HG03460 (cell line): ENCODE measurements around the gene VWA8.
"Not testable (repeated sequence)": the region's sequence is repeated elsewhere in the genome, so short reads cannot be mapped to it uniquely, and the experiment has no call there.

ENCODE experiments used
- ATAC-seq: cut with Tn5 transposase; IDR thresholded peaks from one replicate; pipeline ENCODE4 v1.9.1; 2021; ENCODE audit not compliant: unreplicated experiment

VWA8 gene

DNA sequence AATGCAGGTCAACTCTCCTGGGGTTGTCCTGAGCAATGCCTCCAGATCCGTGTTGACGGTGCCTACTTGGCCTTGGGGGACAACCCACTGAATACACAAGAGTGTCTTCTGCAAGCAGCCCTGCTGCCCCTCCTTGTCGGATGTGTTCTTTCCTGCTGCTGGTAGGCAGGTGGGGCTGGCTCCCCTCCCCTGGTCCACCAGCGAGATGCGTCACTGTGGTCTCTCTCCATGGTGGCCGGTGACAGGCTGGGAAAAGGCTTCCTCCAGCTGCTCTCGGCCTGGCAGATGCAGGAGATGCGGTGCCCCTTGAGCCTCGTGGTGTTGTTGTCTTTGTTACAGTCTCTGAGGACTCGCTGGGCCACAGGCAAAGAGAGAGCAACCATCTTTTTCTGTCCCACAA is 418.6 kb downstream of the VWA8 start:
- ATAC-seq = no peak

DNA sequence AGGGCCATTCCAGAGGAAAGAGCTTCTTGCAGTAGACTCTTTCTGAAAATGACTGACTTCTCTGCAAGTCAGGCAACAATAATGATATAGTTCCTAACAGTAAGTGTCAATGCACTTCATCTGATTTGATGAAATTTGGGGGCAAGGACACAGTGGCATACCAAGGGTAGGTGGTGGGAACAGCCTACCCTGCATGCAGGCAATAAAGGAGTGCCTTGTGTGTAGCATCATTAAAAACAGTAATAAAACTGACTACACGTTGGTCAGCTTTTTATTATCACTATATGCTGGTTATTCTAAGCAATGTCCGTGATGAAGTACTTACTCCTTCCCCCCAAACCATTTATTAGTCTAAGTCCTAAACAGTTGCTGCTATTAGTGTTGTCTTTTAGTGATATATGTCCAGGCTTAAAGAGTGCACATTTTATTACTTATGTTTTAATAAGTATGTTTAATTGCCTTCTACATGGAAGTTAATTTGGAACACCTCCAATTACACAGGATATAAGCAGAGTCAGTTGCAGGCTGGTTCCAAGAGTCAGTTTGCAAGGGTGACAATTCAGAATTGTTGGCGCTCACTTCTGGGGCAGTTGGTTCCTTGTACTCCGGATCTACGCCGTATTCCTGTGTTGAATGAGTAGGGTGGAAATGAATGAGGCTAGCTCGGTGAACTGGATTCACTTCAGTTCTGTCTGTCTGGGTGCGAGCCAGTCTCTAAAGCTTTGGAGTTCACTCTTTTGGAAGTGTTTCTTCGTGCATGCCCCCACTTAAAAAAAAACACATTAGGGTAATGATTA is 419.6 kb downstream of the VWA8 start:
- ATAC-seq = no peak

GRCh38 chr13:41540240-41540639 is 420.7 kb downstream of the VWA8 start:
- ATAC-seq = not testable (repeated sequence)

DNA sequence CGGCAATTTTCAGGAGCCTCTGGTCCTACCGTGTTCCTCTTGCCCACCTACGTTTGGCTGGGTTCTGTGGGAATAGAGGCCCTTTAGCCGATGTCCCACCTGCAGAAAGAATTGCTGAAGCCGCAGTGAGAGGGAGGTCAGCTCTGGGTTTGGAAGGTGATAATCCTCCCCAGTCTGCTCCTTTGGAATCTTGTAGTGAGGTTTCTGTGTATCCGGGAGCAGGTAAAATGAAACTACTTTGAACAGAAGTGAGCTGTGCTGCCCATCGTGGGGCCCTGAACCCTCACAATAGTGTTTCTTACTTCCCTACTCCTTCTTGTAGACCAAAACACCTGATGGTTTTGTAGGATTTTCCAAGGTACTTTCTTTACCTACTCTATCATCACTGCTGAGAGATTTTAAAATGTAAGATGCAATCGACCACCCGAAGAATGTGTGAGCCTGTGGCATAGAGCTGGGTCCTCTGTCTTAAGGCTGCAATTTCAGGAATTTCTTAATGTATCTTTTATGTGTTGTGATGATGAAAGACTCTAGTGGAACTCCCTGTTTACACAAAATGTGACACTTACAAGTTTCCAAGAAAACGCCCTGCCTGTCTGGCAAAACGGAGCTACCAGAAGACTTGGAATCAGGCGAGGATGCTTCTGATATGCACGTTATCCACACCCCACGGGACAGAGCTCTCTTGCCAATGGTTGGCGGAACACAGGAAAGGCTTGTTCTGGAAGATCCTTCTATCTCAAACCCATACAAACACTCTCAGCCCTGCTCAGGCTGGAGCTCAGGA is 427.4 kb downstream of the VWA8 start:
- no peak for ATAC-seq

GRCh38 chr13:41528021-41528420 is 432.9 kb downstream of the VWA8 start:
- no peak for ATAC-seq

DNA sequence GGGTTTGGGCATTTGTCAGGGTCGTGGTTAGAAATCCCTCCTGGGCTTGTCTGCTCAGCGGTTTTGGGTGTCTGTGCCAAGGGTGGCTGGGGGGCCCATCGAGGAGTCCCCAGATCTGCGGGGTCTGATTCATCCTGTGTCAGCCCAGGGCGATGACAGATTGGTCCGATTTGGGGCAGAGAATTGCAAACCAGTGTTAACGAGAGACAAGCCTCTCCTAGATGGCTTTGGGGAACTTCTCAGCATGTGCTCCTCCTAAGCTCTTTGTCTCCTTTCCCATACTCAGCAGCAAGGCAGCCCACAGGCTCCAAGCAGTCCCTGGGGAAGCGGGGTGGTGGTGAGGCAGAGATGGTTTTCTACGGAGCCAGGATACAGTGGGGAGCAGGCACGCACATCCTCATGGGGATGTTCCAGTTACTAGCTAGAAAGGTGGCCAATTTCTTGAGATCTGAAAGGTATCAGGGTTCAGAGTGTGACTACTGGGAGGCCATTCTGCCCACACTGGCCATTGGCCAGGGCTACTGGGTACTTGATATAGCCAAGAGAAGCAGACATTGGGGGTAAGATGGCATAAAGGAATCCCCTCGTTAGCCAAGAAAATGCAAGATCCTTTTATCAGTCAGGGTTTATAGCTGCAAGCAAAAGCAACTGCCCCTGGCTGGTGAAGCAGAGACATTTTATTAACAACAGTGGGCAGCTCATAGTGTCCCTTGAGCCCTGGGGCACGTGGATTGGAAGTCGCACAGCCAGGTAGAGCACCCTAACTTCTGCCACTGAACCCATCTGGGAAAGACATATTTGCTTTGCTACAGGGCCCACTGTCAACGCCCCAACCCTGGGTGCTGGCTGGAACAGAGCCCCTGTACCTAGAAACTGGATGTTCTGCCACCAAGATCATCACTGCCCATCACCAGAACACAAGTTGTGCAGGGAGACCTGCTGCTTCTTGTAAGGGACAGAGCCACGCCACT is 440.0 kb downstream of the VWA8 start:
- no peak for ATAC-seq

DNA sequence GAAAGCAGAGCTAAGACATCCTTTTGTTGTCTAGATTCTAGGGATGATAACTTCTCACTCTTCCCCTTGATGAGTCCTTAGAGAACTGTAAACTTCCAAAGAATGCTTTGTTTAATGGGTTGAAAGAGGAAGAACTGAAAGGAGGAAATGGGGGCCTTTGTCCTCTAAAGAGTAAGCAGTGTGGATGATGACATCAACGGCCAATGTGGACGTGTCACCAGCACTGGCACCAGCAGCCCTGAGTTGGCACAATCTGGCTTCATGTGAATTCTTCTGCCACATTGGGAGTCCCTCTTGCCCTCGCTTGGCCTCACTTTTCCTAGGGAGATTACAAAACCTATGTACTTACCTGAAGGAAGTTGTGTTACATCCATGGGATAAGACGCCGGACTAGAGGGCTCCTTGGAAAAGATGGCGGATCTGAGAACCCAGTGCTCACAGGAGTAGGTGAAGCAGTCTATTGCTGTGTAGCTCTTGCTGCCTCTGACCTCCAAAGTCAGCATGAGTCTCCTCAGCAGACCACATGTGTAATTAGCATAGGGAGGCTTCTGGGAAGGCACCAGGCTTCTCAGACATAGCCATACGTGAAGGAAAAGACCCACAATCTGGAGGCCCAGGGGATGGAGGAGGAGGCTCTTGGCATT is 440.8 kb downstream of the VWA8 start:
- no peak for ATAC-seq
